SK-N-SH (cell line): ENCODE measurements around the gene KCNH8.

Experiments
- CTCF ChIP-seq: fragments of 200-600 bp; sonication (generic); IDR thresholded peaks from 2 replicates; pipeline ENCODE4 v1.6.1; 2017; ENCODE audit warnings: antibody characterized with exemption, mild to moderate bottlenecking, moderate library complexity
- EP300 ChIP-seq, 2 experiments: IDR thresholded peaks; 2 replicates each; pipeline versions ENCODE4 v1.4.0 to v1.6.1; 2012; ENCODE audit warnings: borderline replicate concordance in 1 of 2, low read depth in 1 of 2, low read length in 1 of 2
- JUND ChIP-seq: IDR thresholded peaks from 2 replicates; pipeline ENCODE4 v1.4.0; 2012
- MAX ChIP-seq: IDR thresholded peaks from 2 replicates; pipeline ENCODE4 v1.4.0; 2012; ENCODE audit warnings: low read depth
- NFIC ChIP-seq: IDR thresholded peaks from 2 replicates; pipeline ENCODE4 v1.4.0; 2012; ENCODE audit warnings: borderline replicate concordance
- REST ChIP-seq: IDR thresholded peaks from 2 replicates; pipeline ENCODE4 v1.6.1; 2012; ENCODE audit warnings: mild to moderate bottlenecking, low read depth, low read length, moderate library complexity
- RFX5 ChIP-seq: IDR thresholded peaks from 2 replicates; pipeline ENCODE4 v1.6.1; 2012; ENCODE audit warnings: mild to moderate bottlenecking, improper control_type of control experiment, low read length
- SMC3 ChIP-seq: IDR thresholded peaks from 2 replicates; pipeline ENCODE4 v1.6.1; 2012; ENCODE audit warnings: low read depth, low read length, improper control_type of control experiment
- TAF1 ChIP-seq: IDR thresholded peaks from 2 replicates; pipeline ENCODE4 v1.6.1; 2012; ENCODE audit warnings: low read depth, mild to moderate bottlenecking, low read length, moderate library complexity, borderline replicate concordance
- YY1 ChIP-seq: IDR thresholded peaks from 2 replicates; pipeline ENCODE4 v1.4.0; 2012; ENCODE audit warnings: low read depth, mild to moderate bottlenecking

GRCh38 chr3:19232566-19232965 lies 84.3 kb downstream of the KCNH8 start:
- no peak for TF ChIP-seq EP300 (IDR thresholded peaks at IDR 0.05; ENCODE audit: borderline replicate concordance in 1 of 2, low read depth in 1 of 2, low read length in 1 of 2)
- no peak for TF ChIP-seq MAX
- TF ChIP-seq JUND: no peak
- TF ChIP-seq CTCF: no peak
- TF ChIP-seq YY1: no peak
- no peak for TF ChIP-seq TAF1
- TF ChIP-seq NFIC: no peak
- TF ChIP-seq SMC3: no peak
- no peak for TF ChIP-seq RFX5
- no peak for TF ChIP-seq REST
